Measurements from ENCODE around the gene PRPF8. TPM values are rescaled to one million over a fixed set of nuclear protein-coding genes. Genes with fewer than 3 reads are reported as not detected.

Gene PRPF8
- total RNA-seq, 1 experiment from 2014 or later, result 439 TPM

GRCh38 chr17:1604831-1605528 lies 79.7 kb downstream of the PRPF8 start:
- H3K36me3 ChIP-seq (ENCODE audit: insufficient read depth, low read length, poor library complexity, severe bottlenecking), result no peaks in the 10 kb centered on the region
- H3K27ac ChIP-seq (ENCODE audit: low read depth, low read length, poor library complexity, severe bottlenecking), result no peak overlapping the region
- ChIA-PET CTCF (no interaction called here), POLR2A (ENCODE audit: low non-redundant PET) (no interaction called here)
- H3K27me3 ChIP-seq (replicated peaks; ENCODE audit: insufficient read depth, low read depth, low read length, poor library complexity), result no peaks in the 10 kb centered on the region
- no peak overlapping the region for H3K4me3 ChIP-seq (ENCODE audit: low read depth, low read length, poor library complexity, severe bottlenecking)
- no peak for DNase-seq (ENCODE audit: low spot score)
- TF ChIP-seq CTCF (conservative IDR thresholded peaks at IDR 0.05; ENCODE audit: low read depth, low read length), result no peak
- BruUV-seq (replicated peaks), result no TSS peak
- intact Hi-C loops (cut with micrococcal nuclease; ENCODE audit: unreplicated experiment), result no loop called here
- peaks cover 5% of the 10 kb centered on the region for H3K9me3 ChIP-seq (ENCODE audit: low read depth, low read length, poor library complexity, severe bottlenecking)
- H3K4me1 ChIP-seq (ENCODE audit: insufficient read depth, low read length, poor library complexity, severe bottlenecking), result no peaks in the 10 kb centered on the region

GRCh38 chr17:1601571-1601970 lies 83.1 kb downstream of the PRPF8 start:
- Histone ChIP-seq H3K4me1 (ENCODE audit: insufficient read depth, low read length, poor library complexity, severe bottlenecking) (no peaks in the 10 kb centered on the region), H3K9me3 (ENCODE audit: low read depth, low read length, poor library complexity, severe bottlenecking) (peaks cover 5% of the 10 kb centered on the region), H3K27me3 (replicated peaks; ENCODE audit: insufficient read depth, low read depth, low read length, poor library complexity) (no peaks in the 10 kb centered on the region), H3K36me3 (ENCODE audit: insufficient read depth, low read length, poor library complexity, severe bottlenecking) (no peaks in the 10 kb centered on the region), H3K4me3 (ENCODE audit: low read depth, low read length, poor library complexity, severe bottlenecking) (no peak overlapping the region), H3K27ac (ENCODE audit: low read depth, low read length, poor library complexity, severe bottlenecking) (no peak overlapping the region)
- CTCF ChIA-PET, result no interaction called here
- POLR2A ChIA-PET (ENCODE audit: low non-redundant PET), result no interaction called here
- TF ChIP-seq EZH2 (IDR thresholded peaks at IDR 0.05; ENCODE audit: borderline replicate concordance, low read depth, low read length, poor library complexity, severe bottlenecking) (no peak), CTCF (conservative IDR thresholded peaks at IDR 0.05; ENCODE audit: low read depth, low read length) (no peak)
- DNase-seq (ENCODE audit: low spot score), result no peak
- no TSS peak for BruUV-seq (replicated peaks)
- intact Hi-C loops (cut with micrococcal nuclease; ENCODE audit: unreplicated experiment), result no loop called here

Other genes with a start within 250 kb of the PRPF8 start
- 85.9 and 86.5 TPM in 2 replicates for gene CRK, start 228.6 kb downstream of the PRPF8 start, total RNA-seq (2021)
- gene MYO1C, start 192.2 kb downstream of the PRPF8 start, total RNA-seq (2021), result 101 and 103 TPM in 2 replicates
- 26.2 and 27.5 TPM in 2 replicates for gene INPP5K, start 168.3 kb downstream of the PRPF8 start, total RNA-seq (2021)
- gene PITPNA, start 122.1 kb downstream of the PRPF8 start, total RNA-seq (2021), result 75.7 and 93.1 TPM in 2 replicates
- gene SLC43A2, start 56.0 kb downstream of the PRPF8 start, total RNA-seq (2021), result 0.06 and 1.2 TPM in 2 replicates
- gene SCARF1, start 39.1 kb downstream of the PRPF8 start, total RNA-seq (2021), result 0.24 TPM in 1 of 2 replicates, not detected in the other
- 0.73 and 1.6 TPM in 2 replicates for gene RILP, start 35.0 kb downstream of the PRPF8 start, total RNA-seq (2021)
- gene TLCD2, start 25.5 kb upstream of the PRPF8 start, total RNA-seq (2021), result 2.1 and 4.2 TPM in 2 replicates
- gene WDR81, start 39.8 kb upstream of the PRPF8 start, total RNA-seq (2021), result 18.6 and 19.4 TPM in 2 replicates
- gene SERPINF2, start 58.0 kb upstream of the PRPF8 start, total RNA-seq (2021), result 0.28 and 0.37 TPM in 2 replicates
- 47.8 and 91.0 TPM in 2 replicates for gene SERPINF1, start 77.2 kb upstream of the PRPF8 start, total RNA-seq (2021)
- gene SMYD4, start 145.0 kb upstream of the PRPF8 start, total RNA-seq (2021), result 28.1 and 31.6 TPM in 2 replicates
- gene RPA1, start 145.1 kb upstream of the PRPF8 start, total RNA-seq (2021), result 211 and 231 TPM in 2 replicates